Effector memory CD4-positive, alpha-beta T cell (primary cell): ENCODE data around the gene IVNS1ABP.
"Not testable (repeated sequence)": the region's sequence is repeated elsewhere in the genome, so short reads cannot be mapped to it uniquely, and the experiment has no call there.

Experiments used
- DNase-seq, 3 donors: peaks; one replicate each; pipeline ENCODE4 v3.0.0-alpha.2; 2020
- H3K27ac ChIP-seq: 2 replicates; pipeline ENCODE4 v1.7.0; 2013; ENCODE audit warnings: mild to moderate bottlenecking, low read length, moderate library complexity; ENCODE audit not compliant: insufficient read depth, poor library complexity, severe bottlenecking
- H3K27me3 ChIP-seq: replicated peaks from 2 replicates; pipeline ENCODE4 v1.7.0; 2013; ENCODE audit warnings: mild to moderate bottlenecking, low read length; ENCODE audit not compliant: insufficient read depth, control insufficient read depth, poor library complexity, severe bottlenecking
- H3K36me3 ChIP-seq: 2 replicates; pipeline ENCODE4 v1.7.0; 2013; ENCODE audit warnings: mild to moderate bottlenecking, low read length, moderate library complexity; ENCODE audit not compliant: control insufficient read depth, insufficient read depth
- H3K4me1 ChIP-seq: 2 replicates; pipeline ENCODE4 v1.7.0; 2013; ENCODE audit warnings: low read length, mild to moderate bottlenecking; ENCODE audit not compliant: control insufficient read depth, insufficient read depth, poor library complexity, severe bottlenecking
- H3K4me3 ChIP-seq: 2 replicates; pipeline ENCODE4 v1.7.0; 2013; ENCODE audit warnings: low read length, low read depth, mild to moderate bottlenecking; ENCODE audit not compliant: insufficient read depth, poor library complexity, severe bottlenecking
- H3K9me3 ChIP-seq: 2 replicates; pipeline ENCODE4 v1.7.0; 2013; ENCODE audit warnings: mild to moderate bottlenecking, low read length, moderate library complexity; ENCODE audit not compliant: control insufficient read depth

IVNS1ABP gene

DNA sequence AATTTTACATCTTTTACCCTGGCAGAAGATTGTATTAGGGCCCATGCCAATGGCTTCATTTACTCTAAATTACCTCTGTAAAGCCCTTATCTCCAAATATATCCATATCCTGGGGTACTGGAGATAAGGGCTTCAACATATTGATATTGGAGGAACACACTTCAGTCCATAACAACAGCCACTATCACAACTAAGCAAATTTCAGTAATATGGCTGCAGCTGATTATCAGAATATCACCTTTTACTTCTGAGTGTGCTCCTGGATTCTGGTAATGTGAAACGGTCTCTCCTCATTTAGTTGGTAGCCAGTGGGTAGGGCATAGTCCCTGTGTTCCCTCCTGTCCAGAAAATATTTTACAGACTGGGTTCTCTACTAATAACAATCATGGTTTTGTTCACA lies 53.3 kb downstream of the IVNS1ABP start:
- H3K27me3 ChIP-seq = no peaks in the 10 kb centered on the region
- H3K4me3 ChIP-seq = no peak overlapping the region
- H3K4me1 ChIP-seq = no peaks in the 10 kb centered on the region
- no peak overlapping the region for H3K27ac ChIP-seq
- no peaks in the 10 kb centered on the region for H3K36me3 ChIP-seq
- H3K9me3 ChIP-seq = no peaks in the 10 kb centered on the region
- no peak for DNase-seq

DNA sequence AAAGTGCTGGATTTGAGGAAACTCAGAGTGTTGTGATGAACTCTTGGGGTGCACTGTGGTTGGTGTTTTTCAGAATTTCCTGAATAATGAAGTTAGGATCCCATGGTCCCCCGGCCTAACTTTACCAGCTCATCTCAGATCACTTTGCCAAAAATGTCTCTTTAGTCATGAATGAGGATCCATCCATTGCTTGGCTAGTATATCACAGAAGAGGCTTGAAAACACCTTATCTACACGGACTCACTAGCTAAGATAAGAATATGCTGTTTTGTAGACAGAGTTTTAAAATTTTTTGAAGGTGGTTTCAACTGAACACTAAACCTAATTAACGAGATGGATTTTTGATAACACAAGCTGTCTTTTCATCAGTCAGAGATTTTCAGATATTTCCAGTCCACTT lies 53.8 kb downstream of the IVNS1ABP start:
- Histone ChIP-seq H3K27me3 (no peaks in the 10 kb centered on the region), H3K27ac (no peak overlapping the region), H3K9me3 (no peaks in the 10 kb centered on the region), H3K36me3 (no peaks in the 10 kb centered on the region), H3K4me3 (no peak overlapping the region), H3K4me1 (no peaks in the 10 kb centered on the region)
- no peak for DNase-seq

DNA sequence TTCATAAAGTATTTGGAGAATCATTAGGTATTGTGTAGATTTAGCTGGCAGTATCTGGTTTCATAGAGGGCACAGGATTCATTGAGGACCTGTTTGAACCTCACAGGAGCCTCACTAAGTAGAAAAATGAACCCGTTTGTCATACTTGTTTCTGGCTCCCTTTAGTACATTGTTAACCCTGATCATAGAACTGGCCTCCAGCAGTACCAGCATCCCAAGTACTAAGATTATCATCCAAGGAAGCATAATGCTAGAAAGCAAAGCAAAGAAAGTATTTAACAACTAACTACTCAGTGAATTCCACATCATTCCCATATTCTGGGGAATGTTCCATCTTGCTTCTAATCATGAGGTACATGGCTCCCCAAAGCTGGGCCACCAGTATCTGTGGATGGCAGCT lies 54.9 kb downstream of the IVNS1ABP start:
- Histone ChIP-seq H3K27me3 (no peaks in the 10 kb centered on the region), H3K4me1 (no peaks in the 10 kb centered on the region), H3K9me3 (no peaks in the 10 kb centered on the region), H3K4me3 (no peak overlapping the region), H3K27ac (no peak overlapping the region), H3K36me3 (no peaks in the 10 kb centered on the region)
- no peak for DNase-seq

DNA sequence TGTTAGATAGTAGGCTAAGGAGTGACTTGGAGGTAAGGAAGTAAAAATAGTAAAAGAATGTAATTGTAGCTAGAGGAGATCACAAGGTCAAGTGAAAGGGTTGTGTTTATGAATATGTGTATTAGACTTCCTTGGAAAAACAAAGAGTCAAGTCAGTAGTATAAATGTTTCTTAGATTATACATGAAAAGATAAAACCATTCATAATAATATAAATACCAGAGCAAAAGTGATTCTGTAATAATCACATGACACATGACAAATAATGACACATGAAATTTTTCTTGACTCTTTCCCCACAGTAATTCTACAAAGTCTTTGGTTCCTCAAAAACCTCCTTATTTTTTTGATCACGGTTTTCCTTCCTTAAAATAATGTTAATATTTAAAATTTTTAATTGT lies 56.4 kb downstream of the IVNS1ABP start:
- no peaks in the 10 kb centered on the region for H3K9me3 ChIP-seq
- H3K4me3 ChIP-seq = no peak overlapping the region
- H3K27ac ChIP-seq = no peak overlapping the region
- H3K27me3 ChIP-seq = no peaks in the 10 kb centered on the region
- H3K36me3 ChIP-seq = no peaks in the 10 kb centered on the region
- DNase-seq = no peak
- no peaks in the 10 kb centered on the region for H3K4me1 ChIP-seq

DNA sequence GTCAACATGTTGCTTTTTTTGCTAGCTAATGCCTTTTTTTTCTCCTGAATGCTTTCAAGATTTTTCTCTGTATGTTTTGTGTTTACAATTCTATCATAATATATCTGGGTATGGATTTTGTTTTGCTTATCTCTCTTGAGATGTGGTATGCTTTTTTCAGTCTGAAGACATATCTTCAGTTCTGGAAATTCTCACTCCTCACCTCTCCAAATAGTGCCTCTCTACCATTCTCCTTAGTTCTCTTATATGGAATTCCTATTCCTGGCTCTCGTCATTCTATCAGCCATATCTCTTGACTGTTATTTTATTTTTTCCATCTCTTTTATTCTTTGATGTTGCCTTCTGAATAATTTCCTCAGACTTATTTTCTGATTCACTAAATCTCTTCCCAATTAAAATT lies 58.4 kb downstream of the IVNS1ABP start:
- H3K27me3 ChIP-seq = no peaks in the 10 kb centered on the region
- H3K9me3 ChIP-seq = no peaks in the 10 kb centered on the region
- DNase-seq = no peak
- no peak overlapping the region for H3K4me3 ChIP-seq
- H3K27ac ChIP-seq = no peak overlapping the region
- H3K36me3 ChIP-seq = no peaks in the 10 kb centered on the region
- no peaks in the 10 kb centered on the region for H3K4me1 ChIP-seq

DNA sequence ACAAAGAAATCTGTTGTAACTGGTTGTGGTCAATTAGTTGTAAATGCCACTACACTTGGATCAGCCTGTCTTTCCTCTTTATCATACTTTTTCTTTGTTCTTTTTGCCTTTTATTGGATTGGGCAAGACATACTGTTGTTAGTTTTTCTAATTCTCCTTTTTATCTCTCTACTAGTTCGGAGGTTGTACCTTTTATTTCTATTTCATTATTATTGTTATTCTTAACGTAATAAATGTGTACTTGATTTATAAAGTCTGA lies 59.2 kb downstream of the IVNS1ABP start:
- Histone ChIP-seq H3K4me1 (no peaks in the 10 kb centered on the region), H3K27ac (no peak overlapping the region), H3K36me3 (no peaks in the 10 kb centered on the region), H3K4me3 (no peak overlapping the region), H3K27me3 (no peaks in the 10 kb centered on the region), H3K9me3 (no peaks in the 10 kb centered on the region)
- no peak for DNase-seq

DNA sequence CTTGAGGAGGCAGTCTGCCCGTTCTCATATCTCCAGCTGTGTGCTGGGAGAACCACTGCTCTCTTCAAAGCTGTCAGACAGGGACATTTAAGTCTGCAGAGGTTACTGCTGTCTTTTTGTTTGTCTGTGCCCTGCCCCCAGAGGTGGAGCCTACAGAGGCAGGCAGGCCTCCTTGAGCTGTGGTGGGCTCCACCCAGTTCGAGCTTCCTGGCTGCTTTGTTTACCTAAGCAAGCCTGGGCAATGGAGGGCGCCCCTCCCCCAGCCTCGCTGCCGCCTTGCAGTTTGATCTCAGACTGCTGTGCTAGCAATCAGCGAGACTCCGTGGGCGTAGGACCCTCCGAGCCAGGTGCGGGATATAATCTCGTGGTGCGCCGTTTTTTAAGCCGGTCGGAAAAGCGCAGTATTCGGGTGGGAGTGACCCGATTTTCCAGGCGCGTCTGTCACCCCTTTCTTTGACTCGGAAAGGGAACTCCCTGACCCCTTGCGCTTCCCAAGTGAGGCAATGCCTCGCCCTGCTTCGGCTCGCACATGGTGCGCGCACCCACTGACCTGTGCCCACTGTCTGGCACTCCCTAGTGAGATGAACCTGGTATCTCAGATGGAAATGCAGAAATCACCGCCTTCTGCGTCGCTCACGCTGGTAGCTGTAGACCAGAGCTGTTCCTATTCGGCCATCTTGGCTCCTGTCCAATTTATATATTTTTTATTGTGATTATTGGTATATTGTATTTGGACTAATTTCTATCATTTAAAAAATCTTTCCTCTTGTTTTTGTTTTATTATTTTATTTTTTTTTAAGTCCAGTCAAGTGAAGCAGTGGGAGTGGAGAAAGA lies 59.7 kb downstream of the IVNS1ABP start:
- H3K4me3 ChIP-seq, H3K27ac ChIP-seq, H3K27me3 ChIP-seq, H3K36me3 ChIP-seq, H3K9me3 ChIP-seq, H3K4me1 ChIP-seq: not testable (repeated sequence)
- DNase-seq = peak in 1 of 3 donors; percentile 39

DNA sequence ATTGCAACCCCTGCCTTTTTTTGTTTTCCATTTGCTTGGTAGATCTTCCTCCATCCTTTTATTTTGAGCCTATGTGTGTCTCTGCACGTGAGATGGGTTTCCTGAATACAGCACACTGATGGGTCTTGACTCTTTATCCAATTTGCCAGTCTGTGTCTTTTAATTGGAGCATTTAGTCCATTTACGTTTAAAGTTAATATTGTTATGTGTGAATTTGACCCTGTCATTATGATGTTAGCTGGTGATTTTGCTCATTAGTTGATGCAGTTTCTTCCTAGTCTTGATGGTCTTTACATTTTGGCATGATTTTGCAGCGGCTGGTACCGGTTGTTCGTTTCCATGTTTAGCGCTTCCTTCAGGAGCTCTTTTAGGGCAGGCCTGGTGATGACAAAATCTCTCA lies 61.4 kb downstream of the IVNS1ABP start:
- DNase-seq, H3K9me3 ChIP-seq, H3K4me3 ChIP-seq, H3K36me3 ChIP-seq, H3K27ac ChIP-seq, H3K27me3 ChIP-seq, H3K4me1 ChIP-seq: not testable (repeated sequence)

DNA sequence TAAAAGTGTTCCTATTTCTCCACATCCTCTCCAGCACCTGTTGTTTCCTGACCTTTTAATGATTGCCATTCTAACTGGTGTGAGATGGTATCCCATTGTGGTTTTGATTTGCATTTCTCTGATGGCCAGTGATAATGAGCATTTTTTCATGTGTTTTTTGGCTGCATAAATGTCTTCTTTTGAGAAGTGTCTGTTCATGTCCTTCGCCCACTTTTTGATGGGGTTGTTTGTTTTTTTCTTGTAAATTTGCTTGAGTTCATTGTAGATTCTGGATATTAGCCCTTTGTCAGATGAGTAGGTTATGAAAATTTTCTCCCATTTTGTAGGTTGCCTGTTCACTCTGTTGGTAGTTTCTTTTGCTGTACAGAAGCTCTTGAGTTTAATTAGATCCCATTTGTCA lies 64.6 kb downstream of the IVNS1ABP start:
- not testable (repeated sequence) for DNase-seq, H3K27me3 ChIP-seq, H3K4me3 ChIP-seq, H3K36me3 ChIP-seq, H3K9me3 ChIP-seq, H3K4me1 ChIP-seq, H3K27ac ChIP-seq

DNA sequence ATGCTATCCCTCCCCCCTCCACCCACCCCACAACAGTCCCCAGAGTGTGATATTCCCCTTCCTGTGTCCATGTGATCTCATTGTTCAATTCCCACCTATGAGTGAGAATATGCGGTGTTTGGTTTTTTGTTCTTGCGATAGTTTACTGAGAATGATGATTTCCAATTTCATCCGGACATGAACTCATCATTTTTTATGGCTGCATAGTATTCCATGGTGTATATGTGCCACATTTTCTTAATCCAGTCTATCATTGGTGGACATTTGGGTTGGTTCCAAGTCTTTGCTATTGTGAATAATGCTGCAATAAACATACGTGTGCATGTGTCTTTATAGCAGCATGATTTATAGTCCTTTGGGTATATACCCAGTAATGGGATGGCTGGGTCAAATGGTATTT lies 65.1 kb downstream of the IVNS1ABP start:
- not testable (repeated sequence) for H3K9me3 ChIP-seq, H3K4me1 ChIP-seq, H3K27ac ChIP-seq, DNase-seq, H3K4me3 ChIP-seq, H3K27me3 ChIP-seq, H3K36me3 ChIP-seq
